Tongue (tissue), 2 donors: Measurements from ENCODE around the gene TSNAXIP1. TPM values are rescaled to one million over a fixed set of nuclear protein-coding genes. Genes with fewer than 3 reads are reported as not detected.
A peak's percentile ranks its signal among the peaks of the same experiment; 100 is the strongest.
"Not testable (repeated sequence)": the region's sequence is repeated elsewhere in the genome, so short reads cannot be mapped to it uniquely, and the experiment has no call there.

Source experiments
- DNase-seq: peaks from one replicate; pipeline ENCODE4 v3.0.0-alpha.2; 2015
- total RNA-seq: library from RNA; depleted of rRNA; stranded (reverse); fragments of >200 nt; gene quantifications from one replicate; pipeline ENCODE4 v1.2.3, GENCODE V29; 2014

TSNAXIP1 gene
- total RNA-seq, 1 donor from 2014 or later, result 1.1 TPM

DNA sequence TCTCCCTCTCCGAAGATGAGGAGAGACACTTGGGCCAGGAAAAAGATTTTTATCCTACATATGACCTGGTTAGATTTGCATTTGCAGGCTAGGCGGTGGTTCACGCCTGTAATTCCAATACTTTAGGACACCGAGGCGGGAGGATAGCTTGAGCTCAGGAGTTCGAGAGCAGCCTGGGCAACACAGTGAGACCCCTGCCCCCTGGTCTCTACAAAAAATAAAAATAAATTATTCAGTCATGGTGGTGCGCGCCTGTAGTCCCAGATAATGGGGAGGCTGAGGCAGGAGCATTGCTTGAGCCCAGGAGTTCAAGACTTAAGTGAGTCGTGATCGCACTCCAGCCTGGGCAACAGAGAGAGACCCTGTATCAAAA lies 27.5 kb downstream of the TSNAXIP1 start:
- DNase-seq, result no peak

GRCh38 chr16:67837190-67837589 lies 30.5 kb downstream of the TSNAXIP1 start:
- DNase-seq, result not testable (repeated sequence)

- DNase-seq, result no peak
These were observed 31.1 kb downstream of the TSNAXIP1 start for GRCh38 chr16:67837811-67838210.

GRCh38 chr16:67841198-67841815 lies 34.6 kb downstream of the TSNAXIP1 start:
- DNase-seq, result no peak

DNA sequence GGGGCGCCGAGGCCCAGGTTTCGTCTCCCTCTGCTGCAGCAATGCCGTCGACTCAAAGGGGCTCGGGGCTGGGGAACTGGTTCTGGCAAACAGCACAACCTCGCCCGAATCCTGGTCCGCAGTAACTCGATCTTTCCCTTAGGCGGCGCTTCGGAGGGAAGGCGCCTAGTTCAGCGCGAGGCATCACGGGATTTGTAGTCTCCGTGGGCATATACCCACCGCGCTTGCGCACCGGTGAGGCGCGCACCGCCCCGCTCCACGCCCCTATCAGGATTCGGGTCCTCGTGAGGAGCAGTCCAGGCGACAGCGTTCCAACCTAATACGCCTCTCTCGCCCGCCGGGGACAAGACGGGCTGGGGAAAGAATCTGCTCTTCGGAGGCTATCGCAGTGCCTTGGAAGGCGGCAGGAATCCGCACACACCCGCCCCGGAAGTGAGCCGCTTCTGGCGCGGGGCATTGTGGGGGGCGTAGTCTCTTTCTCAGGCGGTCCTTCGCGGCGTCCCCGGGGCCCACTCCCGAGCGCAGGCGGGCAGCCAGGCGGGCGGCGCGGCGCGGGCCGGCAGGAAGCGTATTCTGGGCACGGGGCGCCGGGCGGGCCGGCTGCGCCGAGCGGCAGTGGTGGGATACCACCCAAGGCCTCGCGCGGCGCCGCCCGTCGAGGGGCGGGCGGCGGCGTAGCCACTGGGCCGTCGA lies 35.3 kb downstream of the TSNAXIP1 start, which contains the start of gene THAP11:
TSS of gene THAP11 (plus strand) at position 505 of the 693 bp plus-strand sequence. CDS start 235 bp downstream, outside the sequence.
- peak; percentile 99 for DNase-seq

- DNase-seq, result peak; percentile 54
These were observed 36.0 kb downstream of the TSNAXIP1 start for GRCh38 chr16:67842509-67843342.

DNA sequence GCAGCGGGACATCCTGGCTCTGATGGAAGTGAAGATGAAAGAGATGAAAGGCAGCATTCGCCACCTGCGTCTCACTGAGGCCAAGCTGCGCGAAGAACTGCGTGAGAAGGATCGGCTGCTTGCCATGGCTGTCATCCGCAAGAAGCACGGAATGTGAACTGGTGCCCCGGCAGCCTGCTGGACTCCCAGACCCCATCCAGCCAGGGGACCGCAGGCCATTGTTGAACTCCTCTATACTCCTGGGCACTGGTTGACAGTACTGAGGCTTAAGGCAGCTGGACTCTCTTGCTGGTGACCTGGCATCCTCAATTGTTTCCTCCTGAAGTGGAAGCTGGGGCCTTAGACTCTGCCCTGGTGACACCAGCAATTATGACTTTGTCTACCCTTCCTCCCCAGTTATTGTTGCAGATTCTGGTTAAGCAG lies 36.7 kb downstream of the TSNAXIP1 start:
- no peak for DNase-seq

GRCh38 chr16:67844497-67844896 lies 37.8 kb downstream of the TSNAXIP1 start:
- DNase-seq, result peak; percentile 21

- no peak for DNase-seq
These were observed 38.8 kb downstream of the TSNAXIP1 start for GRCh38 chr16:67845291-67846062.

- DNase-seq, result no peak
These were observed 39.3 kb downstream of the TSNAXIP1 start for GRCh38 chr16:67846063-67846319.

GRCh38 chr16:67846320-67847063 lies 39.8 kb downstream of the TSNAXIP1 start, which contains the start of gene NUTF2:
NUTF2 (plus strand) TSS chr16:67846933; CDS start chr16:67865131, 18,198 bp downstream.
- DNase-seq, result peak; percentile 99

DNA sequence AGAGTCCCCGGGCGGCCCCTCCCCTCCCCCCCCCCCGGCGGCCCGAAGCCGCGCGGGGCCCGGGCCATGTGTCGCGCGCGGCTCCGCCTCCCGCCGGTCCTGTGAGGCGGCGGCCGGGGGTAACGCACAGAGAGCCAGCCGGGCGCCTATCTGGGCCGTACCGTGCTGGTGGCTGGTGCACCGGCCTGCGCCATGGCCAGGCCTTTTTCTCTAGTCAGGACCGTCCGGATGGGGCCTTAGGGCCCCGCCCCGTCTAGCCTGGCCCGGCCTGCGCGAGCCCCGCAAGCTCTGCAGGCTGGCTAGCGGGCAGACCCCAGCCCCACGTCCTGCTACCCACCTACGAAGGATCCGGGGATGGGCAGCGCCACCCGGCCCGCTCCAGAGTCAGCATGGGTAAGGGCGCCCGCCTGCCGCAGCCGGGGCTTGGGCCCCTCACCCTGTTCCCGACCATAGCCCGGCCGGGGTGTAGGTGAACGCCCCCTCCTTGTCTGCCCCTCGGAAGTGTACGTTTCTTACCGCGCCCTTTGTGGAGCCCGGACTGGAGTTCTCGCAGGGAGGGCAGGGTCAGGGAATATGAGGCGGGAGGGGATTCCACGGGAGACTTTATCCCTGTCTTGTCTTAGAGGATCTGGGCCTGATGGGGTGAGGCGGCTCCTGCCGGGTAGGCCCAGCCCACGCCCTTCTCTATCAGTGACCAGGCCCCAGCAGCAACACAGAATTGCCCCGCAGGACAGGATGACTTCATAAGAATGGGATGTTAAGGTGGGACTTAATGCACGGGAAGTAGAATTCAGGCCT lies 40.6 kb downstream of the TSNAXIP1 start, which contains the start of gene CENPT:
TSS of gene CENPT (minus strand) at position 630 of the 798 bp plus-strand sequence. CDS start 13,834 bp downstream, outside the sequence.
- DNase-seq, result peak; percentile 47

DNA sequence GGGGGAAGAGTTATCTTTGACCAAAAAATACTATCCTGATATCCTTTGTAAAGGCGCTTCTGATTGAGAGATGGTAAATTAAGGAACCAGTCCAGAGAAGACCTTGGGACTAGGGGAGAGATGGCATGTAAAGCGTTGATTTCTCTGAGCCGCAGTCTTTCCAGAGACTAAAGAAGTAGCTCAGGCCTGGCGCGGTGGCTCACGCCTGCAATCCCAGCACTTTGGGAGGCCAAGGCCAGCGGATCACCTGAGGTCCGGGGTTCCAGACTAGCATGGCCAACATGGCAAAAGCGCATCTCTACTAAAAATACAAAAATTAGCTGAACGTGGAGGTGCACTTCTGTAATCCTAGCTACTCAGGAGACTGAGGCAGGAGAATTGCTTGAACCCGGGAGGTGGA lies 41.4 kb downstream of the TSNAXIP1 start:
- no peak for DNase-seq

DNA sequence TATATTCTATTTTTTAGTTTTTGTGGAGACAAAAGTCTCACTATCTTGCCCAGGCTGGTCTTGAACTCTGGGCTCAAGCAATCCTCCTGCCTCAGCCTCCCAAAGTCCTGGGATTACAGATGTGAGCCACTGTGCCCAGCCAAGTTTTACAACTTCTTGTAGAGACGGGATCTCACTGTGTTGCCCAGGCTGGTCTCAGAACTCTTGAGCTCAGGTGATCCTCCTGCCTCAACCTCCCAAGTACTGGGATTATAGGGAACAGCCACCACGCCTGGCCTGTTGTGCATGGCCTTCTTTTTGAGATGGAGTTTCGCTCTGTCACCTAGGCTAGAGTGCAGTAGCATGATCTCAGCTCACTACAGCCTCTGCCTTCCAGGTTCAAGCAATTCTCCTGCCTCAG lies 47.0 kb downstream of the TSNAXIP1 start:
- no peak for DNase-seq

DNA sequence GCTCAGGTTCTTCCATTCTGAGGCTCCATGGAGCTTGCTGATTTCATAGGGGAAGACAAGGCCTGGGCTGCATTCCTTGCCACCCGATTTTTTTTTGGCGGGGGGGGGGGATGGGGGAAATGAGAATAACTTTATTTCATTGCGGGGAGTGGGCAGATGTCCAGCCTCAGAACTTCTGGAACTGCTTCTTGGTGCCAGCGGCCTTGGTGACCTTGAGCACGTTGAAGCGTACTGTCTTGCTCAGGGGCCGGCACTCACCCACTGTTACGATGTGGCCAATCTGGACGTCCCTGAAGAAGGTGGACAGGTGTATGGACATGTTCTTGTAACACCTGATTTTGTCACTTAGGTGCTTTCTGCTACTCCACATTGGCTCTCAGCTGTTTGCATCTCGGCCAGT lies 49.1 kb downstream of the TSNAXIP1 start:
- no peak for DNase-seq

DNA sequence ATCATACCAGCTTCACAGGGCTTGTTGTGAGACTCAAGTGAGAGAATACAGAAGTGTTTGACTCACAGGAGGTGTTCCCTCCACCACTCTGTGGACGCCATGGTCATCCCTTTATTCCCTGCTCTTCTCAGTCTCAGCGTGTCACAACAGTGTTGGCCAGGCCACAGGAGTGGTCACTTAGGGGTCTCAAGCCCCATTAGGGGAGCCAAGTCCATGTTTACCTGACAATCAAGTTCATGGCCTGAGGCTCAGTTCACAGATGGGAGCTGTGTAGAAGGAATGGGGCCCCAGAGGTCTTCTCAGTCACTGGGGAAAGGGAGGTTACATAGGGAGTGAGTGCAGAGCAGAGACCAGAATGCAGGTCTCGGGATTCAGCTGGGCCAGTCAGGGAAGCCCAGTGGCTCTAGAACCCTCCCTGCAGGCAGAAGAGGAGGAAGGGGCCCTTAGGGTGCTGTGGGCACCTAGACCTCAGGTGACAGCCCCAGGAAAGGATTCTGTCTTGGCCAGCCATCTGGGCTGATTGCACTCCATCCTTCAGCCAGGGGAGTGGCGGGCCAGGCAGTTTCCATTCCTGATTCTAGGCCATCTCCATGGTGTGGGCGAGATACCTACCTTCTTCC lies 50.3 kb downstream of the TSNAXIP1 start:
- no peak for DNase-seq

- peak; percentile 70 for DNase-seq
These were observed 51.0 kb downstream of the TSNAXIP1 start for GRCh38 chr16:67857547-67858233.

DNA sequence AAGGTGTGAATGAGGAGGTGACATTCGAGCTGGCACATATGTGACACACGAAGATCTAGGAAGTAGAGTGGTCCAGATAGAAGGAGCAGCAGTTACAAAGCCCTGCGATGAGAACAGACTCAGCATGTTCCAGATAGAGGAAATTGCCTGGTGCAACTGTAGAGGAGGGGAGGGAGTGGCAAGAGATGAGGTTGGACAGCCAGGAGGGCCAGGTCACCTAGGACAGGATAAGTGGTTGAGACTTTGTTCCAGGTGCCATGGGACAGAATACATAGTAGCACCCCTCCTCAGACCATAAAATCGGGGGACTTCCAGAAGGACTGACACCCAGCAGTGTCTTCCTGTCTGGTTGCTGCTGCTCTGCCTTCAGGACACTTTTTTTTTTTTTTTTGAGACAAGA lies 51.8 kb downstream of the TSNAXIP1 start:
- DNase-seq, result no peak

GRCh38 chr16:67860589-67861398 lies 54.1 kb downstream of the TSNAXIP1 start:
- DNase-seq, result no peak
